HG03565 (cell line): ENCODE results near the gene CAT.

Experiments
- ATAC-seq: cut with Tn5 transposase; IDR thresholded peaks from one replicate; pipeline ENCODE4 v1.9.1; 2021; ENCODE audit warnings: mild to moderate bottlenecking, moderate library complexity; ENCODE audit not compliant: unreplicated experiment

Gene CAT

DNA sequence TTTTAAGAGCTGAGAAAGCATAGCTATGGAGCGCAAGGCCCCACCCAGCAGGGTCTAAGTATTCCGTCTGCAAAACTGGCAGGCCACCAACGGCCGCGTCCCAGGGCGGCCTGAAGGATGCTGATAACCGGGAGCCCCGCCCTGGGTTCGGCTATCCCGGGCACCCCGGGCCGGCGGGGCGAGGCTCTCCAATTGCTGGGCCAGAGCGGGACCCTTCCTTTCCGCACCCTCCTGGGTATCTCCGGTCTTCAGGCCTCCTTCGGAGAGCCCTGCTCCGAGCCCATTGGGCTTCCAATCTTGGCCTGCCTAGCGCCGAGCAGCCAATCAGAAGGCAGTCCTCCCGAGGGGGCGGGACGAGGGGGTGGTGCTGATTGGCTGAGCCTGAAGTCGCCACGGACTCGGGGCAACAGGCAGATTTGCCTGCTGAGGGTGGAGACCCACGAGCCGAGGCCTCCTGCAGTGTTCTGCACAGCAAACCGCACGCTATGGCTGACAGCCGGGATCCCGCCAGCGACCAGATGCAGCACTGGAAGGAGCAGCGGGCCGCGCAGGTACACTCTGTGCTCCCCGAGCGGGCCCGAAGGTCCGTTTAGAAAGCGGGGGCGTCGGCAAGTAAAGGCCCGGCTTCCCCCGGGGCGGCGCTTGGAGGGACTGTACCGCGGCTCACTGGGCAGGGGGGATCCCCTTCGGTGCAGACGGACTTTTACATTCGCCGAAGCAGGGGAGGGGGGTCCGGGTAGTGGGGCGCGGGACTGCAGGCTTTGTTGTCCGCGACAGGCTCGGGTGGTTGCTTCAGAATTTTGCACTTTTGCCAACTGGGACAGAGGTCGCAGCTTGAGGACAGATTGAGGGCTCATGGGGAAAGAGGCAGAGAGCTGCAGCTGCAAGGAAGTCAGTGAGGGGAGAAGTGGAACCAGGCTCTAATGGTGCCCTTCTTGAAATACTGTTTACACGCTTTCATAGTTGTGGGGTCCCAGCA, at the start of gene CAT:
CAT (plus strand) TSS at position 406 of the 979 bp plus-strand sequence; CDS start at position 486, 80 bp downstream.
- ATAC-seq: peak; percentile 94

DNA sequence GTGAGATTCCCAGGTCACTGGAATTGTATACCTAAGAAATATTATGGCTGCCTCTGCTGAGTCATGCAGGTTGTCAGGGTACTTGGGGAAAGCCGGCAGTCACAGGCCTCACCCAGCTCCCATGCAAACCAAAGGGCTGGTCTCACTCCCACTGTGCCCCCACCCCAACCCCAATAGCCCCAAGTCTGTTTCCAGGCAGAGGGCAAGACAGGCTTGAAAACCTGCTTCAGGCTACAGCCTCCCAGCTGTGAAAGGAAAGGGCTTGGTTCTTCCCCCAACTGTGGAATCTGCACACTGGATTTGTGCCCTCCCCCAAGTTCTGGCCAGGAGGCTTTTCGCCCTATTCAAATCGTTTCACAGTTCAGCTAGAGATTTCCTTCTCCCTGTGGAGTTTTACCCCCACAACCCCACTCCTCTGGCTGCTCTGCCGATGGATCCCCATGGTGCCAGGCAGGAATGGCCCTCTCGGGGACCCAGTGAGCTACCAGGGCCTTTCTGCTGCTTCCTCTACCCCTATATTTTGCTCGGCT, 43.9 kb upstream of the CAT start:
- ATAC-seq: no peak

DNA sequence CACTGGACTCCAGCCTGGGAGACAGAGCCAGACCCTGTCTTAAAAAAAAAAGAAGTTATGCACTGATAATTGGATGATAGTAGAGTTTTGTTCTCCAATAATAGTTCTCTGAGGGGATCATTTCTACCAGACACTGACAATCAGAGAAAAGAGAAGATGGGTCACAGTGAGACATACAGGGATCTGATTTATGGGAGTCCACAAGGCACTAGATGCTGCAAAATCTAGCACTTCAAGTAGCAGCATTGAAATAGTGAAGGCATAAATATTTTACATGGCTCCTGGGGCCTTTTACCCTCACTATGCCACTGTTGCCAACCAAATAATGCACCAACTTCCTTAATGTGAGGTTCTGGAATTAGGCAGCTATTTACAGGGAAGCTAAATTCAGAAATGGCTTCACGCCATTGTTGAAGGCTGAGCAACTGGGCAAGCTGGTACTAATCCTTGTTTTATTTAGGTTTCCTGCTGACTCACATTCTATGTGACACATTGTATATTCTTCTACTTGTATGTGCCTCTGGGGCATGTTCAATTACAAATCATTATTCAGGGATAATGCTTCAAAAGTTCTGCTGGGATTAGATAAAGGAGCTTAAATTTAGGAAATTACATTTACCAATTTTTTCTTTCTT, 42.7 kb upstream of the CAT start:
- ATAC-seq: no peak

DNA sequence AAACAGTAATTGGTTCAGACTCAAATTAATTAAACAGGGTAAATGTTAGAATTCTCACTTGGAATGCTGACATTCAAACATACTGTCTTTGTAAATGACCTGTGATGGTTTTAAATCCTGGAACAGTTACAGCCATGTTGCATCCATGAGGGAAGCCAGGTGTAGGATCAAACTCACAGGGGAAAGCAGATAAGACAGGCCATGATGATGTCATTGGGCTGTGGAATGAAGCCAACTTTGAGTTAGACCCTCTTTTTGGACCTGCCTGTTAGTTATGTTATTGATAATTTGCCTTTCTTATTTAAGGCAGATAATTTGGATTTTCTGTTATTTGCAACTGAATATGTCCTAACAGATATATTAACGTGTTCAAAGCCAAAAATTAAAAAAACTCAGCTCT, 41.6 kb upstream of the CAT start:
- no peak for ATAC-seq

DNA sequence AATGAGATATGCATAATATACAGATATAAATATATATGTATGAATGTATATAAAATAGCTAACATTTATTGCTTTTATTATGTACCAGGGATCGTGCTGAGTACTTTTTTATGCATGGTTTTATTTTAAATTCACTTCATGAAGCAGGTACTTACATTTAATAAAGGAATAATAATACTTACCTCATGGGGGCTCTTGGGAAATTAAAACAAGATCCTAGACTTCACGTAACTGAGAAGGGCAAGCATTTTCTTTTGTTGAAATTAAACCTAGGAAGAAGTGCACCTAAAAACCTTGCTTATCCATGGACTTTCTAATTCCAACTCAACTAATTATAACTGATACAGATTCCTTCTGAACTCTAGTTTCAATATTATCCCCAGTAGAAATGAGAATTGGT, 40.9 kb upstream of the CAT start:
- no peak for ATAC-seq

DNA sequence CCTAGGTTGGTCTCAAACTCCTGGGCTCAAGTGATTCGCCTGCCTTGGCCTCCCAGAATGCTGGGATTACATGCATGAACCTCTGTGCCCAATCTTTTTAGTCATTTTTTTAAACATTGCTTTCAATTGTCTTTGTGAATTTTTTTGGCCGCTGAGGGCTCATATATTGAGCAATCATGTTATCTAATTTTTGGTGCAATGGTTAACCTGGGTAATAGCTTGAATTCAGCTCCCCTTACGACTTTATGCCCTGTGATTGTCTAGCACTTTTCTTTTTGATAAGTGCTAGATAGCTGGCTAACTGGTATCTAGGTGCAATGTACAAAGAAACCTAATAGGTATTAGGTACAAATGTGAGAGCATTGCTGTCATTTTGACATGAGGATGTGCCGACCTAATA, 35.3 kb upstream of the CAT start:
- no peak for ATAC-seq

DNA sequence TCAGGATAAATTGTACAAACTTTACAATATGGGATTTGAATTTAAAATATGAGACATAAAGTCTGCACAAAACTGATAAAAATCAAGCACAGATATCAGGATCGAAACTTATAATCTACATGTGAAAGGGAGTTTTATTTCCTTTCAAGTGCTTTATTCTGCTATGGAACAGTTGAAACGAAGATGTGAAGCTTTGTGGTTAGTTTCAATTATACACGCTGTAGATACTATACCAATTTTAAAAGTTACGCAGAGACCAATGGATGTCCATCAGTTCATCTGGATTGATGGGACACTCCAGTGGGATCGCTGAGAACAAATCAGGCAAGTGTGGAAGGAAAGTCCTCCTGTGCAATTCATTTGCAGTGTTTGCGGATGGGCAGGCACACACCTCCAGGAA, 34.5 kb upstream of the CAT start:
- no peak for ATAC-seq

DNA sequence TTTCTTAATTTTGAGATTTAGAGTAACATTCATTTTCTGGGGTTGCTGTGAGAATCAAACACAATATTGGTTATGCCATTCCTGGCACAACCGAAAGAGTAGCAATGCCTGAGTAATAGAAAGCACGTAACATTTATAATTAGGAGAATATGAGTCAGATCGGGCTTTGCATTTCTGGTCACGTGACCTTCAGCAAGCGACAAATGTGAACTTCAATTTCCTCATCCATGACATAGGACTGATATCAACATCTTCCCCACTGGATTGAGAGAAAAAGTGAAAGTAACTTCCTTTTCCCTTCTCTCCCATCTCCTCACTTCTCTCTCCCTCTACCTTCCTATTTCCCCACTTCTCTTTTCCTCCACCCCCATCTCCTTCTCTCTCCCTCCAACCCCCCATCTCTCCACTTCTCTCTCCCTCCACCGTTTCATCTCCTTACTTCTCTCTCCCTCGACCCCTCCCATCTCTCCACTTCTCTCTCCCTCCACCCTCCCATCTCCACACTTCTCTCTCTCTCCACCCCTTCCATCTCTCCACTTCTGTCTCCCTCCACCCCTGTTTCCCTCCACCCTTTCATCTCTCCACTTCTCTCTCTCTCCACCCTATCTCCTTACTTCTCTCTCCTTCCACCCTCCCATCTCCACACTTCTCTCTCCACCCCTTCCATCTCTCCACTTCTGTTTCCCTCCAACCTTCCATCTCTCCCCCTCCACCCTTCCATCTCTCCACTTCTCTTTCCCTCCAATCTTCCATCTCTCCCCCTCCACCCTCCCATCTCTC, 33.5 kb upstream of the CAT start:
- no peak for ATAC-seq

DNA sequence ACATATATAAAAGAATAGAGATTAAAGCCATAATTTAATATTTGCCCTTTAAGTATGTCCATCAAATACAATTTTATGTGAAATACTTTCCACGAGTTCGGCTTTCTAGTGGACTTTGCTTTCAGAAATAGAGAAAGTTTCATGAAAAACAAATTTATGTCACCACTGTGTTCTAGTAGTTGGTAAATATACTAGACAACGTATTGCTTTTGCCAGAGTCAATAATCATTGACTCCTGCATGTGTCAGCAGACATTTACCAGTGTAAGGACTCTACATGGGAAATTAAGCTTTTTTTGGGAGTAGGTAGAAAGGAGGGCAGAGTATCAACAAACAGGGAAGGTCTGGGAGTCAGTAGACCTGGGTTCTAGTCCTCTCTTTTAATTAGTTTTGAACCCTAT, 32.3 kb upstream of the CAT start:
- ATAC-seq: no peak

DNA sequence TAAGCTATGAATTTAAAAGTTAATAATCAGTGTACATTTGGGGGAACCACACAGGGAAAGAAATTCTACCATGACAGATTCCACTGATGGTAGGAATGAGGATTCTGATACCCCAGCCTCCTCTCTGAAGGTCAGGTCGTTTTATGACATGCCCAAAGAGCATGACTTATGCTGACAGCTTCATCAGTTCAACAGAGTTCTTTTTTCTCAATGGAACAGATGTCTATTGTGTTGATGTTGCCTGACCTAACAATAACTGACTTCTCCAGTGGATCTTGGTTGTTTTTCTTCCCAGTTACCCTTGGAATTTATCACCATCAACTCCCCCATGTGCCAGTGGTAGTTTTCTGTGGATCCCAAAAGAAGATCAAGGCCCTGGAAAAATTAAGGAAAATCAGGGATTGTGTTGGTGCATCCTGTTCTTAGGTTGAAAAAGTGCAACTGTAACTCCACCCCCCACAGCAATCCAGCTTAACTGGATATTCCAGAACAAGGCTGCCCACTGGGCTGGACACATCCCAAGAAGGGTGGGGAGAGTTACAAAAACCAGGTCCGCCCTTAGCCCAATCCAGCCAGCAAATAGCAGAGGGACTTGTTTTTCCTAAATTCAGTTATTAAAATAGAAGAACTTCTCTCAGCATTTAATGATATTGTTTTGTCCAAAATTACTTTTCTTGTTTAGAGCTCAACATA, 31.5 kb upstream of the CAT start:
- no peak for ATAC-seq

DNA sequence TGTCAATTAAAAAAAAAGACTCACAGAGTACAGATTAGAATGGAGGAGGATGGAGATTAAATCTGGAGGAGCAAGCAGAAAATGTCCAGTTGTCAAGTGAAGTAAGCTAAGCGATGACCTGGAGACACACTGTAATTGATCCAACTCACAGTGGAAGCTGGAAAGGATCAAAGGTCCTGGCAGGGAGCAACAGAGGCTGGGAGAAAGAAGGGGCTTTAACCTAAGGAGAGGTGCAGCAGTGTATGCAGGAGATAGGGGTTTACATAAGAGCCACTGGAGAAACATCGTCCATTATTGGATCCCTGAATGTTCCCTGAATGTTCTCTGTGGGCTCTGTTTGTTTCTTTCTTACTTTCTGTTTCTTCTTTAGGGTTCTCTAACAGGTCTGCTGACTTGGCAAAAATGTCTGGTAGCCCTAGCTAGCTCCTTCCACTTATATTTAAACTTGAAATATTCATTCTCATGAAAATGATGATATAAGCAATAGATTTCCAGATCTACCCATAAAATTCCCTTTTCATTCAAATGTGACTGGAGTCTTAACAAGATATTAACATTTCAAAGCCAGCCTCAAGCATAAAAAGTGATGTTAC, 30.1 kb upstream of the CAT start:
- no peak for ATAC-seq

DNA sequence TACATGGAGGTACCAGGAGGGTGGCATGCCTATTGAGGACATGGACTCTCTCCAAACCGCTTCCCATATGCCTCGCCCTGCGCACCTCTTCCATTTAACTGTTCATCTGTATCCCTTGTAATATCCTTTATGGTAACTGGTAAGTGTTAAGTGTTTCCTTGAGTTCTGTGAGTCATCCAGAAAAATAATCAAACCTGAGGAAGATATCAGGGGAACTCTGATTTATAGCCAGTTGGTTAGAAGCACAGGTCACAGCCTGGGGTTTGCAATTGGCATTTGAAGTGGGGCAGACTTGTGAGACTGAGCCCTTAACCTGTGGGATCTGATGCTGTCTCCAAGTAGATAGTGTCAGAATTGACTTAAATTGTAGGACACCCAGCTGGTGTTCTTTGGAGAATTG, 27.6 kb upstream of the CAT start:
- ATAC-seq: no peak

DNA sequence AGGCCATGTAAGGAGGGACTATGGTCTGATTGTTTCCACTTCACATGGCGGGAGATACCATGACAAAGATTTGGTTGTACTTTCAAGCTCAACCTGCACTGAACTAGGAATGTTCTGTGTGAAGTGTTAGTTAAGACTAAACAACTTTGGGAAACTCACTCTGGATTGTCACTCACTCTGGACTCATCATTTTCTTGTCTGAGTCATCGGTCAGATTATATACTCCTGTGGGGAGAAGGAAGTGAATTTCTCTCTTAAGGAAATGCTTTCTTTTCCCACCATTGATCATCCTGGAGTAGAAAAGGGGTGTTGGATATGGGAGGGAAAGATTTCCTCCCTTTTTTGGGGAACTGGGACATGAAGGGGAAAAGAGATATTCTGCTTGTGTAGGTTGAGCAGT, 26.9 kb upstream of the CAT start:
- ATAC-seq: no peak

DNA sequence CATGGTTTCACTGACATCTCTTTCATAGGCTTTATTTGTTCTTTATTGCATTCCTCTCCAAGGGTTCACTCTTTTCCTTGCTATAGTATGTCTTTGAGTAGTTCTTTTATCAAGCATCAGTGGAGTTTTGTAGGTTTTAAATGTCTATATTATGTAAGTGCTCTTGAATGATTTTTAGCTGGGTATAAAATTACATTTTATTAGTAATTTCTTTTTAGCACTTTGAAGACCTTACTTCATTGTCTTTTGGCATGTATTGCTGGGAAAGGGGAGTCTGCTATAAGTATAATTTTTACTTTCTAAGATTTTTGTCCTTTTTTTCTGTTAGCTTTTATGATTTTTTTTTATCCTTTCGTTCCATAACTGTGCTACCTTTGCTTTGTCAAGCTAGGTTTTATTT, 25.5 kb upstream of the CAT start:
- no peak for ATAC-seq

DNA sequence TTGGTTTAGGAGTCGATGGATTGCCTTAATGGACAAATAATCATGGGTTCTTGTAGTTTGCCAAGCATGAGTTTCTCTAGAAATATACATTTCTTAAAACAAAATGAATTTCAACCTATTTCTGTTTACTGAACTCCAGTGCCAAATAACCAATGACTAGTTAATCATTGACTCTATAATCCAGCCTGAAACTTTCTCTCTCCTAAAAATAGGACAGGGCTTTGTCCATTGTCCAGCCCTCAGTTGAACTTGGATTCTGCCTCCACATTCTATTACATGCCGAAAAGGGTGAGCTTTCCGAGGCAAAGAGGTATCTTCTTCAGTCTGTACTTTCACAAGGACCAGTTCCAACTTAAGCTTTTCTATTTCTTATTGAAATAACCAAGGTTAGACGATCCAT, 23.2 kb upstream of the CAT start:
- no peak for ATAC-seq

DNA sequence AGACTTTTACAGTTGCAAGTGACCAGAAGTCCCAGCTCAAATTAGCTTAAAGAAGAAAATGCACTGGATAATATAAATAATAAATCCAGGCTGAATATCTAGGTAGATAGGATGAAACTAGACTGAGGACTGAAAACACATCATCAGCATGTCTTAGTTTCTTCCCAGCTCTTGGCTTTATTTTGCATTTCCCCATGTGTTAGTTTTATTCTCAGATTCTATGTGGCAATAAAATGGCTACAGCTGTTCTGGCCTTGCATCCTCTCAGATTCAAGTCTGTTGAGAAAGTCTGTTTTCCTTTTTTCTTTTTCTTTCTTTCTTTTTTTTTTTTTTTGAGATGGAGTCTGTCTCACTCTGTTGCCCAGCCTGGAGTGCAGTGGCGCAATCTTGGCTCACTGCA, 22.6 kb upstream of the CAT start:
- ATAC-seq: no peak

DNA sequence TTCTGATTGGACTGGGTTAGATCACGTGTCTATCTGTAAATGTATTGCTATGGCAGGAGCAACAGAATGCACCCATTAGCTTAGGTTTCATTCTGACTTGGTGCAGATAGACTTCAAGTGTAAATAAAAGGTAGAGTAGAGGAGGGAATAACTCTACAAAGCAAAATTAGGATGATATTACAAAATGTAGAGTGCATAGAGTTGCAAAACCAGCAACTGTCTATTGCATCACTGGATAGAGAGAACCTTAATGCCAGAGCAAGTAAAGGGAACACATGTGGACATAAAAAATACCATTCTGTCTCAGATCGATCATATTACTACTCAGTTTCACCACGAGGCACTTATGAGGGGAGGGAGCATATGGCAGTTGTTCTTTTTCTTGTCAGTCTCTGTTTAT, 22.0 kb upstream of the CAT start:
- ATAC-seq: no peak

DNA sequence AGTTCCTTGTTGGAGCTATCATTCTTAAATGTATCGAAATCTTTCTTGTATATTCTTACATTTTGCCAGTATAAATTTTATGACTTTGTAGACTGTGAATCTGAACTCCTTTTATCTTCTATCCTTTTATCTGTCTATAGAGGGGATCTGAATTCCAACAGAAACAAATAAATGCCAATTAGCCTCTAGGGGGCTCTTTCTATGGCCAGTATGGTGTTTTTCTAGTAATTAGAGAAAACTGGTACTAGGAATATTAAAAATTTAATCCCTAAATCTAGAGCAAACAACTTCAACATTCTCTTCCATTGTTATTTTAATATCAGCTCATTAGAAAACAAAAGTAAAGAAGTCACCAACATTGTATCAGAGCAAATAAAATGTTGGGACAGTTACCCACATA, 21.5 kb upstream of the CAT start:
- ATAC-seq: no peak

DNA sequence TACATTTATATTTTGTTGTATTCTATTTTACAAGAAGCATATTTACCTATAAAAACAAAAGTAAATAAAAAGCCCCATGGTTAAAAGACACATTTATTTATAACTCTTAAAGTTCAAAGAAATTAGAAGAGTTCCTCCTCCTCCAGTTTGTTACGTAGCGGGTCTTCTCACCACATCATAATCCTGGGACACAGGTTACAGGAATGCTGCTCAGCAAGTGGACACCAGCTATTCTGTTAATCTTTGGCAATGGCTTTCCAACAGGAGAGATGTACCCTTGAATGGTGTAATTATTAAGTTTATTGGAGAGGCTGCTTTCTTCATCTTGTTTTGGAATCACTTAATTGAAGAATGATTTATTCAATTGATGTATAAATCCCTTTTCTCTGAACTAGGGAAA, 19.6 kb upstream of the CAT start:
- no peak for ATAC-seq

DNA sequence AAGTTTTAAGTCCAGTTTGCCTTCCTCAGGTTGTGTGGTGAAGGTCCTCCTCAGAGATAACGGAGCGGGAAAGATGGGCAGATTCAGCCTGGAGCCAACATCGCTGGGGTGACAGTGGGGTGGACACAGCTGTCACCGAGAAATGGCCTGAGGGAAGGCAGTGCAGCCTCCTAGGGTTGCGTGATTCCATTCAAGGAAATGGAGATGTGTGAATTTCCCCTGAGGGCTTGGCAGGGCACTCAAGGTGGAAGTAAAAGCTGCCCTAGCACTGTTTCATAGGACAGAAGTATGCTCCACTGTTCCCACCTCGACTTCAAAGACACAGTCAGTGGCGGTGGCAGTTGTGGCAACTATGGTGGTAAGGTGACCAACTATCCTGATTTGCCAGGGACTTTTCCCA, 15.4 kb upstream of the CAT start:
- ATAC-seq: no peak
